CD4-positive, alpha-beta T cell treated with Interleukin-2 at 100 ng/mL for 4 hours (primary cell): ENCODE results near the gene PGK1.
"Not testable (repeated sequence)": the region's sequence is repeated elsewhere in the genome, so short reads cannot be mapped to it uniquely, and the experiment has no call there.

Experiments
- DNase-seq: peaks from one replicate; pipeline ENCODE4 v3.0.0-alpha.2; 2020; ENCODE audit warnings: low spot score

PGK1 gene

DNA sequence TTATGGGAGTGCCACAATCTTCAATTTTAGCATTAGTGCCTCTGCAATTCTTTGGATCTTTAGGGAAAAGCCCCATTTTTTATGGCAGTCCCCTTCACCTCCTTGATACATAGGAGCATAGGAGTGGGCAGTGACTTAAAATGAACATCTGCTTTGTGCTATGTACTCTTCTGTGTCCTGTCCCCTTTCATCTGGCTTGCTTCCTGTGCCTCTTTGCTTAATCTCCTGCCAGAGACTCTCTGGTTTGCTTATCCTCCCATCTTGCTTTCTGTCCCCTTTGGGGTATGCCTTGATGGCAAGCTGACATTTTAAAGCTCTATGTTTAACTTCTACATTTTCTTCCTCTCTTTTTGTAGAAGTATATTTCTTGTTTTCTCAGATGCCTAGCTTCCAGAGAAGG, 12.3 kb downstream of the PGK1 start:
- no peak for DNase-seq

GRCh38 chrX:78116766-78117165, 12.7 kb downstream of the PGK1 start:
- DNase-seq, result no peak

DNA sequence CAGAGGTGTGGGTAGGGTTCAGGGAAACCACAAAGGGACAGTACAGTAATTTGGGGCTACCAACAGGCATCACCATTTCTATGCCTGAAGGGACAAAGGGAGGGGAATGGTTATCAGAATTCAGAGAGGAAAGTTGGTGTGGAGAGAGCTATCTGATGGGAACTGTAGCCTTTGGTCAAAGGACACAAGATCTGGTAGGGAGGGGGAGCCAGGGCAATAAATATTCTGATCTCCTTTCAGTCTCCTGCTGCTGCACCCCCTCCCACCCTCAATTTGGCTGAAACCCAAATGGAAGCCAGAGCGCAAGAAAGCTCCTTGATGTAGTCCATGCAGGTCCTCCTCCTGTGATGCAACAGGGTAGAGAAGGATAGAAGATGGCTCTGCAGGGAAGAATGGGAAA, 14.6 kb downstream of the PGK1 start:
- DNase-seq, result no peak

DNA sequence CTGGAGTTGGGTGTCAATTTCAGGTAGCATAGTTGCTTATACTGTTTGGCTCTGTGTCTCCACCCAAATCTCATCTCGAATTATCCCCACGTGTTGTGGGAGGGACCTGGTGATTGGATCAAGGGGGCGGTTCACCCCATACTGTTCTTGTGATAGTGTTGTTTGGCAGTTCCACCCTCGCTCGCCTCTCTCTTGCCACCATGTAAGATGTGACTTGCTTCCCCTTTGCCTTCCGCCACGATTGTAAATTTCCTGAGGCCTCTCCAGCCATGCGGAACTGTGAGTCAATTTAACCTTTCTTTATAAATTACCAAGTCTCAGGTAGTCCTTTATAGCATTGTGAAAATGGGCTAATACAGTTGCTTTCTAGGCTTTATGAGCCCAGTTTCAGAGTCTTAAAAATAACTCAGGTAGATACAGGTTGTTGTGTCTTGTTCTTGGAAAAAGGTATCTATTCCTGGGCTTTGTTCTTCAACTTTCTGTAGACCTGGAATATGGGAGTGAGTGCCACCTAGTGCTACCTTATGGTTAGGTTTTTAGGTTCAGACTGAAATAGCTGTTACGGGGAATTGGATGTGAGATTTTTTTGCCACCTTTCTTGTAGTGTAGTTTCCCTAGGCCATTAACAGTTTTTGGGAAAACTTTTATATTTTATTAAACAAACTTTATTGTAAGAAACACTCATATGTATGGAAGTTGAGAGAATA, 15.6 kb downstream of the PGK1 start:
- DNase-seq, result no peak

DNA sequence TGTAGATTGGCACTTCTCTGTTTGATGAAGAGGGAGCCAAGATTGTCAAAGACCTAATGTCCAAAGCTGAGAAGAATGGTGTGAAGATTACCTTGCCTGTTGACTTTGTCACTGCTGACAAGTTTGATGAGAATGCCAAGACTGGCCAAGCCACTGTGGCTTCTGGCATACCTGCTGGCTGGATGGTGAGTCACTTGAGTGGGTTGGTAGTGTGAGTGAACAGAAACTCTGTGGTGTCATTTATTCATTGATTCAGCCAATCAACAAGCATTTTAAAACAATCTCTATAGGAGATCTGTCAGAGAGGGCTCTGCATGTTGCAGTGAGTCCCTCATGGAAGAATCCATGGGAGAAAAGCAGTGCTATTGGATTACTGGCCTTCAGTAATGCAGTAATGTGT, 19.1 kb downstream of the PGK1 start:
- DNase-seq, result peak; percentile 33

GRCh38 chrX:78124307-78124706, 20.3 kb downstream of the PGK1 start:
- no peak for DNase-seq

- no peak for DNase-seq
These were observed 21.1 kb downstream of the PGK1 start for GRCh38 chrX:78125148-78125547.

- not testable (repeated sequence) for DNase-seq
These were observed 21.7 kb downstream of the PGK1 start for GRCh38 chrX:78125781-78126180.

GRCh38 chrX:78129714-78130113, 25.7 kb downstream of the PGK1 start:
- no peak for DNase-seq

GRCh38 chrX:78130396-78130795, 26.3 kb downstream of the PGK1 start:
- DNase-seq, result no peak

- no peak for DNase-seq
These were observed 27.1 kb downstream of the PGK1 start for GRCh38 chrX:78131117-78131516.

- DNase-seq, result peak; percentile 19
These were observed 29.4 kb downstream of the PGK1 start for GRCh38 chrX:78133238-78133960.

GRCh38 chrX:78139160-78140123, 35.4 kb downstream of the PGK1 start, which contains the start of gene TAF9B:
Gene TAF9B, minus strand, starts transcription at chrX:78139650. Its CDS starts 39 bp downstream, at chrX:78139611.
- peak; percentile 82 for DNase-seq

- DNase-seq, result no peak
These were observed 36.2 kb downstream of the PGK1 start for GRCh38 chrX:78140206-78140605.

- not testable (repeated sequence) for DNase-seq
These were observed 43.0 kb downstream of the PGK1 start for GRCh38 chrX:78147002-78147540.

- not testable (repeated sequence) for DNase-seq
These were observed 53.3 kb downstream of the PGK1 start for GRCh38 chrX:78157373-78157772.

GRCh38 chrX:78157846-78158245, 53.8 kb downstream of the PGK1 start:
- not testable (repeated sequence) for DNase-seq

DNA sequence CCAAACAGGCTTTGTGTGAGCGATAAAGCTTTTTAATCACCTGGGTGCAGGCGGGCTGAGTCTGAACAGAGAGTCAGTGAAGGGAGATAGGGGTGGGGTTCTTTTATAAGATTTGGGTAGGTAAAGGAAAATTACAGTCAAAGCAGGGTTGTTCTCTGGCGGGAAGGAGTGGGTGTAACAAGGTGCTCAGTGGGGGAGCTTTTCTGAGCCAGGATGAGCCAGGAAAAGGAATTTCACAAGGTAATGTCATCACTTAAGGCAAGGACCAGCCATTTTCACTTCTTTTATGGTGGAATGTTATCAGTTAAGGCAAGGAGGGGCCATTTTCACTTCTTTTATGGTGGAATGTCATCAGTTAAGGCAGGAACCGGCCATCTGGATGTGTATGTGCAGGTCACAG, 56.7 kb downstream of the PGK1 start:
- not testable (repeated sequence) for DNase-seq

DNA sequence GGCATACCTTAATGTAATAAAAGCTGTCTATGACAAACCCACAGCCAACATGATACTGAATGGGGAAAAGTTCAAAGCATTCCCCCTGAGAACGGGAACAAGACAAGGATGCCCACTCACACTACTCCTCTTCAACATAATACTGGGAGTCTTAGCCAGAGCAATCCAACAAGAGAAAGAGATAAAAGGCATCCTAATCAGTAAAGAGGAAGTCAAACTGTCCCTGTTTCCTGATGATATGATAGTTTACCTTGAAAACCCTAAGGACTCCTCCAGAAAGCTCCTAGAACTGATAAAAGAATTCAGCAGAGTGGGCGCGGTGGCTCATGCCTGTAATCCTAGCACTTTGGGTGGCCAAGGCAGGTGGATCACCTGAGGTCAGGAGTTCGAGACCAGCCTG, 59.1 kb downstream of the PGK1 start:
- DNase-seq, result not testable (repeated sequence)

- DNase-seq, result no peak
These were observed 61.4 kb downstream of the PGK1 start for GRCh38 chrX:78165425-78165824.

GRCh38 chrX:78168065-78168464, 64.0 kb downstream of the PGK1 start:
- peak; percentile 5 for DNase-seq
